ENCODE measurements around the gene SLC12A7.
"Not testable (repeated sequence)": the region's sequence is repeated elsewhere in the genome, so short reads cannot be mapped to it uniquely, and the experiment has no call there.

The SLC12A7 gene

DNA sequence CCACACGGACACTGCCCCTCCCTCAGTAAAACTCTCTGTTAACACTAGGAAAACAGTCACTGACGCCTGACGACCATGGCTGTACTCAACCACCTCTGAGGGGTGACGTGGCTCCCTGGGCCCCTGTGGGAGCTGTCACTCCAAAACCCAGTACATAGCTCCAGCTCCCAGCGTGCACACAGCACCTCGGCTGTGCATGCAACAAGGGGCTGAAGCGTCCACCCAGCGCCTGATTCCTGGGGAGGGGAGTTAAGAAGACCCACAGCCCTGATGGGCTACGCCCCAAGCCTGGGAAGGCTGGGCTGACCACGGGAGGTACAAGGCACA lies 36.3 kb downstream of the SLC12A7 start:
- no peak for DNase-seq

DNA sequence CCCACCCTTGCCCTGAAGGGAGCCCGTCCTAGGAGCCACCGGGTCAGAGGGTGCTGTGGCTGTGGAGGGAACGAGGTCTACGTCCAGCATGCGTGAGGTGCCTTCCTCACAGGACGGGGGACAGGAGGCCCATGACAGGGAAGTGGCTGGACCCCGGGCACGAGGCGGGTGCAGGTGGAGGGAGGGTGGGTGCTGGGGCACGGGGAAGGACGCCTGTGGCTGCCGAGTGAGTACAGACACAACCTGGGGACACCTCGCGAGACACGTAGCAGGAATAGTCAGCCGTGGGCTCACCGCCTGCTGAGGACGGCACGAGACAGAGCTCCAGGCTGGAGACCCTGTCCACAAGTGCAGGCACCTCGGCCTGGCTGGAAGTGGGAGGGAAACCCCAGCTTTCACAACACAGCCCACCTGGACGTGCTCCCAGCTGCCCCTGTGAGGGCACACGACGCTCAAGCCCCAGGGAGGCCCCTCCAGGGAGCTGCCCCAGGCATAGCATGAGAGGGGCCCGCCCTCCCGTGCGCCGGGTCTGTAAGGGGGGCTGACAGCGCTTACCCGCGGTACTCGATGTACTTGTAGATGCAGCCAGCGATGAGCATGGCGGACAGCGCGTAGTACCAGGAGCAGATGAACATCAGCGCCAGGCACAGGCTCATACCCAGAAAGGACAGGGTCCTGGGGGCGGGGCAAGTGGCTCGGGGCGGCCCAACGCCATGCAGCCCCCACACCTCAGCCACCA lies 36.9 kb downstream of the SLC12A7 start:
- no peak for DNase-seq

DNA sequence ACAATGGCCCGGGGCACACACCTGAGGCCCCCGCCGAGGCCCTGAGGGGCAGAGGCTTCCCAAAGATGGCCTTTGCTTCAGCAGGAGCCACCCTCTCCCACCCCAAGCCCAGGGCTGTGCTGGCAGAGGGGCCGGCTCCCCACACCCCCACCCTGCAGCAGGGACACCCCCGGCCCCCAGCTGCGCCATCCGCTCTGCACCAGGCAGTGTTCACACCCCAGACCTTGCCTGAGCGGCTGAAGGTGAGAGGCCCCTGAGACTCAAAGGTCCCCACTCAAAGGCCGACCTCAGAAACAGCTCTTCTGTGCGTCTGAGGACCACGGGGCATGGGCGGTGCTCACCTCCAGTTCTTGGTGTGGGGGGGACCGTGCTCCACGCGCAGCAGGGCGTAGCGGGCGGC lies 37.6 kb downstream of the SLC12A7 start:
- DNase-seq: no peak

DNA sequence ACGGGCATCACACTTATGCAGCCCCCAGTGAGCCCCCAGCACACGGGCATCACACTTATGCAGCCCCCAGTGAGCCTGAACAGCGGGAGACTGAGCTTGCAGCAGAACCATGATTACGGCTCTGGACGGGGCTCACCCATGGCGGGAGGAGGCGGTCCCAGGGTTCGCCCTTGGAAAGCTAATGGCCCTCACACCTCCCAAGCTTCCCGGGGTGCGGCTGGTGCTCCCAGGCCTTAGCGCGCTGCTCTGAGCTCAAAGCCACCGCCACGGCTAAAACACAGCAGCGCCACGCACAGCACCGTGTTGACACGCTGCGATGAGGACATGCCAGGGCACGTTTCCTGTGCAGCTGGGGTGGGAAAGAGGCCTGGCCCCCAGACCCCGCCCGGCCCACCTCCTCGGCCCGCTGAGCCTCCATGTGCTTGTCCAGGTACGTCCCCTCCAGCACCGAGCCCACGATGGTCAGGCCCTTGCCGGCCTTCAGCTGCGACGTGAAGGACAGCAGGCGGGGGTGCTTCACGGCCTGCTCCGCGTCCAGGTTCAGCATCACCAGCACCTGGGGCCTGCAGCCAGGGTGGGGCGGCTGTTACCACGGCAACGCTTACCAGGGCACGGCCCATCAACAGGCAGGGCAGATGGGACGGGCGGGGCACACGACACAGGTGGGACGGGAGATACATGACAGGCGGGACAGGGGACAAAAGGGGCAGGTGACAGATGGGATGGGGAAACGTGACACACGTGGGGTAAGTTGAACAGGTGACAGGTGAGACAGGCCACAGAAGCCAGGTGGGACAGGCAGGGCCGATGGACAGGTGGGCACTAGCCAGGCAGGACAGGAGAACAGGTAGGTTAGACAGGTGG lies 38.4 kb downstream of the SLC12A7 start:
- DNase-seq: no peak

DNA sequence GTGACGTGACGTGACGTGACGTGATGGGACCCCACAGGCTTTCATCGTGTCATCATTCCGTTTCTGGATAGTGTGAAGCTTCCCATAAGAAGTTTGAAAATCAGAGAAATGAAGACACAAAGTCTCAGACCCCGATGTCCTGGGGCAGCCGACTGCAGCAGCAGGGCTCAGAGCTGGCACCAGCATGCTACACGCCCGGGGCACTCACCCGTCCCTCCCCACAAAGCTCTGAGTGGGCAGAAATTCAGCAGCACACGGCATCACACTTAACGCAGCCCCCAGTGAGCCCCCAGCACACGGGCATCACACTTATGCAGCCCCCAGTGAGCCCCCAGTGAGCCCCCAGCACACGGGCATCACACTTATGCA lies 42.2 kb downstream of the SLC12A7 start:
- no peak for DNase-seq

DNA sequence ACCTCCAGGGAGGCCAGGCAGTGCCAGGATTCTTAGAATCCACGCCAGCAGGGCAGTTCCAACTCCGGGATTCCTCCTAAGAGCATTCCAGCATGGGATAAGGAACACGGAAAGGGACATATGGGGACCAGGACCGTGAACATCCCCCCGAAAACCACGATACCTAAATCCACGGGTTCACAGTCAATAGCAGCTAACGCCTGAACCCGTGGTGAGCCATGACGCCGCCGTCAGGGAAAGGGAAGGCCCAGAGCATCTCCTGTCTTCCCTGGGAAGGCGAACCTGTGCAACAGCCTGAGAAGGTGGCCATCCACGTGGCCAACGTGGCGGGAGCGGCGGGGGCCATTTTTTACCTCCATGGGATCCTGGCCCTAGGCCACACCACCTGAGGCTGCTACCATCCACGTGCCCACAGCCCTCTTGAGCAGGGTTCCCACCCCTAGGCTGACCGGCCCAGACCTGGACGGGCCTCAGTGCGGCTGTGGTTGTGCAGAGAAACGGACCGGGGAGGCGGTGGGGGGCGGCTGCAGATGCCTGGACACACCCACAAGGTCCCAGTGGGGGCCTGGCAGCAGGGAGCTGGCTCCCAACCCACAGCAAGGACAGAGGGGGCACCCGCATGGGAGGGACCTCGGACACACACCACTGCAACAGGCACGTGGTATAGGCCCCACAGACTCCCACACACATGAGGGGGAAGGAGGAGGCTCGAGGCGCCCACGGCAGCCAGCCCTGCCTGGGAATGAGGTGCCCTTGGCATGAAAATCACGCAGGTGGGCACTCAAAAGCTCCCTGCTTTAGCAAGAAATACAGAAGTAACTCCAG lies 42.8 kb downstream of the SLC12A7 start:
- DNase-seq: no peak

DNA sequence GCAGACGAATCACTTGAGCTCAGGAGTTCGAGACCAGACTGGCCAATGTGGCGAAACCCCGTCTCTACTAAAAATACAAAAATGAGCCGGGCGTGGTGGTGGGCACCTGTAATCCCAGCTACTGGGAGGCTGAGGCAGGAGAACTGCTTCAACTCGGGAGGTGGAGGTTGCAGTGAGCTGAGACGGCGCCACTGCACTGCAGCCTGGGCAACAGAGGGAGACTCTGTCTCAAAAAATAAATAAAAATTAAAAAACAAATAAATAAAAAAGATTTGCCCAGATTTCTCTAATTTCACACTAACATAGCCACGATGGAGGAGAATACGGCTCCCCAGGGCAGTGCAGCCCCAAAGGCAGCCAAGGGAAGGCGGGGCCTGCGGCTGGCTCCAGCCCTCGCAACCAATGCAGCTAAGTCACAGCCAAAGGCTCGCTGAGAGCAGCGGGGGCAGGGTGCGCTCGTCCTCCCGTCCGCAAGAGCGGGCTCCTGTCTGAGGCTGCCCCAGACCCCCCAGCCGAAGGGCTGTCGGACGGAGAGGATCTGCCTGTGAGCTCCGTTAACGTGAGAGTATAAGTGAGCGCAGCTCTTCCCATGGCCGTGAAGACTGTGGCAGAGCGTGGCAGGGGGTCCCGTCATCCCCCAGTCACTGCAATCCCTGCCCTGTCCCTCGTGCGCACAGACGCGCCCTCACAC lies 43.5 kb downstream of the SLC12A7 start:
- no peak for DNase-seq

DNA sequence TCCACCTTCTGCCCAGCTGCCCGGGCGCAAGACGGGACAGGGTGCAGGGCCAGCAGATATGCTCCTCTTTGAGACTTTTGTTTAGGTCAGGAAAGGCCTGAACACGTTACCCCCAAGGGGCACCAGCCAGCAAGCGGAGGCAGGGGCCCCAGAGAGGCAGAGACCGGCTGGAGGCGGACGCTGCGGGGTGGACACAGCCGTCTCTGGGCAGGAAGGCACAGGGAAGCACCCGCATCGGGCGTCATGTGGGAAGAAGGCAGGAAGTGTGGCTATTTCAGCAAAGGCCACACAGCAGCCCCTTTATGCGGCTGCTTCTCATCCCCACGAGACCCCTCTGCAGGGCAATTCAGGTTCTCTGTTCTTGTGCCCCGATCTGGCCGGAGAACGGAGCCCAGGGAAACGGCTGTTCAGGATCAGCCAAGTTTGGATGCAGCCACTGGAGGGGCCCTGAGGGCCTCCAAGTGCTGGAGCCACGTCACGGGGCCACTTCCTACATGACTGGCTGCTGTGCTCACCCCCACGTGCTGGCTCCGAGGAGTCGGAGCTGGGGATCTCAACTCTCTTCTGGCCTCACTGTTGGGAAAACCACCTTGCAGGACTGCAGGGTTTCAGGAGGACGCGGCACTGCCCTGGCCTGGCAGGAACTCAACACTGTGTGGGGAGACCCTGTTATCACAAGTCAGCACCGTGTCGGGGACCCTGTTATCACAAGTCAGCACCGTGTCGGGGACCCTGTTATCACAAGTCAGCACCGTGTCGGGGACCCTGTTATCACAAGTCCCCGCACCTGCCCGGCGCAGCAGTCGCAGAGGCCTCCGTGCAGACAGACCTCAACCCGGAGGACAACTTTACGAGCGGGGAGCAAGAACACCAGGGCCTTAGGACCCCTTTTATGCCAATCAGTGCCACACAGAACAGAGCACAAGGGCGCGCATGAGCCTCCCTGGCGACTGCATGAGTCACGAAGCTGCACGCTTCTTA lies 44.4 kb downstream of the SLC12A7 start:
- no peak for DNase-seq

DNA sequence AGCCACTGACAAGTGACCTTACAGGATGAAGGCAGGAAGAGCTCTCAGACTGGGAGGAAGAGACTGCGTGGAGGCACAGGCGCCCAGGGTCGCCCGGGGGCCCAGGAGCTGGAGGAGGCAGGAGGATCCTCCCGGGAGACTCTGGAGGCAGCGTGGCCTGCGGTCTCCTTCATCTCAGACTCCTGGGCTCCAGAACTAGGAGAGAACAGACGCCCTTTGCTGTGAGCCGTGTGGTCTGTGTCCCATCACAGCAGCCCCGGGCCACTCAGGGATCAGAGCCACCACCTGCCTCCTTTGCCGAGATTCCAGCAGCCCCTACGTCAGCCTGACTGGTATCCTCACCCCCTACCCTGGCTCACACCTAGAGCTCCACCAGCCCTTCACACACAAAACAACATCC lies 45.2 kb downstream of the SLC12A7 start:
- no peak for DNase-seq

DNA sequence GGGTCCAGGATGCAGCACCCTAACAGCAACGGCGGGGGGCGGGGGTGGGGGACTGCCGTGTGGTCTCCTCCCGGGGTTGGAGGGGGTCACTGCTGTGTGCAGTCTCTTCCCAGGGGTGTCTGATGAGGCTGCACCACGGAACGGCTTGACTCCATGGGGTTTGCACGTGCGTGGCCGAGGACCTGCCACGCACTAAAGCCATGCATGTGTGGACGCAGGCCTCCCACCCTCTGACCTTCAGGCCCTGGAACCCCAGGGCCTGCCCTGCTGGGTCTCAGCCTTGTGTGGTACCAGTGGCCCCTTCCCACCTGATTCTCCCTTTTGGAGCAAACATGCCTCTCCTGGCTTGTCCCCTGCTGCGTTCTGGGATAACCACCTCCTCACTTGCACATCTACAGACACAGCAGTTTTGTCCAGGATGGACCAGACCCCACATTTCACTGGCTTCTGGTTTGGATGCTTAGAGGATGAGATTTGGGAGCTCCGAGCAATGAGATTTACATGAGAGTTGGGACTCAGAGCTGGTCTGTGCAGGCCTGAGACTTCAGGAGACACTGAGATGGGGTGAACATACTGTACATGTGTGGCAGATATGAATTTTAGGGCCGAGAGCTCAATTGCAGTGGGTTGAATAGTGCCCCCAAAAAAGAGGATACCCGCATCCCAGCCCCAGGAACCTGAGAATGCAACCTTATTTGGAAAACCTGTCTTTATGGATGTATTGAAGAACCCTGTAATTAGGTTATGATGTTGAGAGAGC lies 45.8 kb downstream of the SLC12A7 start:
- DNase-seq: no peak

DNA sequence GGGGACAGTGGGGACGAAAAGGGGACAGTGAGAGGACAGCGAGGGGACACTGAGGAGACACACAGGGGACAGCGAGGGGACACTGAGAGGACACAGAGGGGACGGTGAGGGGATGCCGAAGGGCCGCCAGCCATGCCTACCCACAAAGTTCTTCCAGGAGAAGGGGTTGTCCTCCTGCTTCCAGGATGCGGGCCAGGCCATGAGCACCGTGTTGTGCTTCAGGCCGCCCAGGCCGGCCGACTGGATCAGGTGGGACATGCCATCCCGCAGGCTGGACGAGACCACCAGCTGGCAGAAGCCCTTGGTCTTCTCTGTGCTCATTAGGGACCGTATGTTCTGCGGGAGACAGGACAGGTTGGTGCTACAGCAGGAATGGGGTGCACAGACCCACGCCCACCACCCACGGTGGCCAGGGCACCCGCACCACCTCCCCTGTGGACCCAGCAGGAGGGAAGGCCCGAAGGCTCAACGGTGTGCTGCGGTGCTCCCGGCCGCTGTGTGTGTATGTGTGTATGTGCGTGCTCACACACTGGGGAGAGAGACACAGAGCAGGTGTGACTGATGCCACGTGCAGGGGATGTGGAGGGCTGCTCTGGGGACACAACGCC lies 46.6 kb downstream of the SLC12A7 start:
- no peak for DNase-seq

DNA sequence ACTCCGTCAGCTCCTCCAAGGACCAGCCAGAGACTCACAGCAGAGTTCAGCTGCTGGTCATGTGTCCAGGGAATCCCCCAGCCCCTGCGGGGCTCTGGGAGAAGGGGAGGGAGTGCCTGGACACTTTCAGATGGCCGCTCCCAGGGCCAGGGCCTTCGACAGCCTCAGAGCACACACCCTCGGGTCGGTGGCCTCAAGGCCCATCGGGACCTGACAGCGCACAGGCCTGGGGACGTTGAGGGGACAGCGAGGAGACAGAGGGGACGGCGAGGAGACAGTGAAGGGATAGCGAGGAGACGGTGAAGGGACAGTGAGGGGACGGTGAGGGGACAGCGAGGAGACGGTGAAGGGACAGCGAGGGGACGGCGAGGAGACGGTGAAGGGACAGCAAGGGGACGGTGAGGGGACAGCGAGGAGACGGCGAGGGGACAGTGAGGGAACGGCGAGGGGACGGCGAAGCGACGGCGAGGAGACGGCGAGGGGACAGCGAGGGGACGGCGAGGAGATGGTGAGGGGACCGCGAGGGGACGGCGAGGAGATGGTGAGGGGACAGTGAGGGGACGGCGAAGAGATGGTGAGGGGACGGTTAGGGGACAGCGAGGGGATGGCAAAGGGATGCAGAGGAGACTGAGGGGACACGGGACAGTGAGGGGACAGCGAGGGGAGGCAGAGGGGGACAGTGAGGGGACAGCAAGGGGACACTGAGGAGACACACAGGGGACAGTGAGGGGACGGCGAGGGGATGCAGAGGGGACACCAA lies 47.3 kb downstream of the SLC12A7 start:
- no peak for DNase-seq

DNA sequence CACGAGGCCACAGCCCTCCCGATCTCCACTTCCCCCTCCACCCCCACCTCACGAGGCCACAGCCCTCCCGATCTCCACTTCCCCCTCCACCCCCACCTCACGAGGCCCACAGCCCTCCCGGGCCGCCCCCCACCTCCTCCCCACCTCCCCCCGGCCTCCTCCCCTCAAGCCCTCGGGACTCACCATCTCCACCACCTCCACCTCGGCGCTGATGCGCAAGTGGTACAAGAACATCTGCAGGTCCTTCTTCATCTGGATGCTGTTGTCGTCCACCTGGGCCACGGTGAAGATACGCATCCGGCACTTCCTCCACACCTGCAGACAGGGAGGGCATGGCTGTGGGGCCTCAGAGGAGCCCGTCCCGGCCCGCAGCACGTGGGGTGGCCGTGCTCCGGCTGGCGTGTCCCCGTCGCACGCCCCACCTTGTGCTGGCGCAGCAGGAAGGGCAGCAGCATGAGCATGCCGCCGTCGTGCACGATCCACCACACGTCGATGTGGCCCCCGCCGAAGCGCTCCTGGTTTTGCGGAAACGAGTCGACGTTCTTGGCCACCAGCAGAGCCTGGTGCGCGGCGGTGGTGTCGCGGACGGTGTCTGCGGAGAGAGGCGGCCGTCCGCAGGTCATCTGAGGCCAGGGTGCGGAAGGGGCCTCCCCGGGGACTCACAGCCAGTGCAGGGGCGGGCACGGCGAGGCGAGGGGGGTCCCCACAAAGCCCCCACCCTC lies 48.0 kb downstream of the SLC12A7 start:
- DNase-seq: no peak

DNA sequence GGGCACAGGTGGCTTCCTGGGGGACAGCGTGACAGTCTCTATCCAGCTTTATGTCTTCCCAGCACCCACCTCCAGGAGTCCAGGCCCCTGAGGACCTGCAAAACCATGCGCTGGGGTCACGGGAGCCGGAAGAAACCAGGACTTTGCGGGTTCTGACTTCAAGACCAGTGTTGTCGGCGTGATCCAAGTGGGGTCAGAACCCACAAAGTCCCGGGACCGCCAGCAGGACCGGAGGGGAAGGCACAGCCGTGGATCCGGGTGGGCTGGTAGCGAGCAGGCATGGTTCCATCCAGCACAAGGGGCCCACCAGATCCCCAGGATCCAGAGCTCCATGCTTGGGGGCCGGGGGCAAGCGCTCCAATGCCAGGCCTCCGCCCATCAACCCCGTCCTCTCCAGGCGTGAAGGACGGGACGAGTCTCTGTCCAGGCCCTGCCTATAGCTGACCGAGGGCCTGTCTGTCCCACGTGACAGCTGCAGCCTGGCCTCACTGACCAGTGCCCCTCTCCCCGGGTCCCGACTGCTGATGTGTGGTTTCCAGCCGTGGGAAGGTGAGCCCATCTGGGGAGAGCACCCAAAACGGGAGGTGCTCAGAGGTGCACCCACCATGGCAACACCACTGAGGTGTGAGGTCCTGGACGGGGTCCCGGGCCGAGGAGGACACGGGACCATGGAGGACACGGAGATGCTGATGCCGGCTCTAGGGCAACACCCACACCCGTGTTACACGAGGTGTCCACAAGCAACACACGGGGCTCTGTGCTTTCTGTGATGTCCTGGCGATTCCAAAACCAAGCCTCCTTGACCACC lies 48.9 kb downstream of the SLC12A7 start:
- DNase-seq: no peak

DNA sequence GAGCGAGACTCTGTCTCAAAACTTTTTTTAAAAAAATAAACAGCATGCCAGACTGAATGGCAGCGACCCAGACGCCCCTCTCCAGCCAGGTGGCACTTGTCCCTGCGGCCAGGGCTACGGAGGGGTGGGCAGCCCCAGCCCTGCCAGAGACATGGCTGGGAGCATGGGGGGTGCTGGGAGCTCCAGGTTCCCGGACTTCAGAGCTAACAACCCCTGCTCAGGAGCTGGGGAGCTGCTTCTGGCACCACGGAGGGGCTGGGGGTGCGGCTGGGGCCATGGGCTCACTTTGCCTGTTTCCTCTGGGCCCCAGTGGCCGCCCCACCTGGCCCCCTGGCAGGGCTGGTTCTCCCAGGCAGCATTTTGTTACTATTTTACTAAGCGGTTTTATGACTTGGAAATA lies 49.9 kb downstream of the SLC12A7 start:
- no peak for DNase-seq

DNA sequence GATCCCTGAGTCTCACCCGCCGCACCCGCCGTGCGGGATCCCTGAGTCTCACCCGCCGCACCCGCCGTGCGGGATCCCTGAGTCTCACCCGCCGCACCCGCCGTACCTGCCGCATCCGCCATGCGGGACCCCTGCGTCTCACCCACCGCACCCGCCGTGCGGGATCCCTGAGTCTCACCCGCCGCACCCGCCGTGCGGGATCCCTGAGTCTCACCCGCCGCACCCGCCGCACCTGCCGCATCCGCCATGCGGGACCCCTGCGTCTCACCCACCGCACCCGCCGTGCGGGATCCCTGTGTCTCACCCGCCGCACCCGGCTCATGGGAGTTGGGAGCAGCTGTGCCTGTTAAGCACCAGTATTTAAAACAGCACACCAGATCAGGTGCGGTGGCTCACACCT lies 50.6 kb downstream of the SLC12A7 start:
- not testable (repeated sequence) for DNase-seq

DNA sequence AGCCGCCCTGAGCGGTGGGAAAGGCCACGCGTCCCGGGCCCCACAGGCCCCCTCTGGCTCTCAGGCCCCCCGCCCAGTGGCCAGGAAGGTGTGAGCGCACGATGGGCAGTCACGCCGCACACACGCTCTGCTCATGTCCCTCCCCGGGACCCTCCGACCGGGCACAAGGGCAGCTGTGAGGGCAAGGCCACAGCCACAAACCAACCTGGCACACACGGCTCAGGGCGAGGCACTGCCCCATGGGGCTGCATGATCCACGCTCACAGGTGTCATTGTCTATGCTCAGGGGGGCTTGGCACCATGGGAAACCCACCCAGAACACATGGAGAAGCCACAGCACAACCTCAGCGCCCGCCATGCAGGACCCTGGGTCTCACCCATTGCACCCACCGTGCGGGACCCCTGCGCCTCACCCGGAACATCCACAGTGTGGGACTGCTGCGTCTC lies 51.3 kb downstream of the SLC12A7 start:
- DNase-seq: no peak

DNA sequence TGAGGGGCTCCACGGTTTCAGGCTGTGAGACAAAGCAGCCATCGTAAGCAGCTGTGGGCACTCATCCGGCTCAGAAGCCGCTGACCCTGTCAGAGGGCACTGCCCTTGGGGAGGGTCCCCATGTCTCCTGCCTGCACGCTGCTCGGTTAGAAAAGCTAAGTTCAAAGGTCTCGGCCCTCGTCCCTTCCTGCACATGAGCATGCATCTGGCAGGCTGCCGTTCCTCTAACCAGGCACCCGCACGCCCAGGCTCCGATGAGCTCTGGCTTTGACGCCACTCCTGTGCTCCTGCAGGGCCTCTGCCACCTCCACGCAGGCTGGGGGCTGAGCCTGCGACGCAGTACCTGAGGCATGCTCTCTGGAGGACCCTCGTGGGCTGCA lies 52.0 kb downstream of the SLC12A7 start:
- no peak for DNase-seq
